K562 (cell line): ENCODE measurements around the gene TYROBP. TPM values are rescaled to one million over a fixed set of nuclear protein-coding genes. Genes with fewer than 3 reads are reported as not detected.

ENCODE experiments used
- ATAC-seq: fragments of 200-7000 bp; cut with Tn5 transposase; 3 replicates; pipeline ENCODE4 v1.9.1; 2020; ENCODE audit warnings: moderate library complexity
- BruUV-seq: library from RNA; stranded (reverse); fragments of 400-500 nt; replicated peaks from 2 replicates; lab custom pipeline; 2021; lab: Mats Ljungman, UMichigan
- CTCF ChIA-PET: fragments of 300-600 bp; formaldehyde crosslinking; extraction: SDS; loops from one replicate; lab custom pipeline; 2021; ENCODE audit warnings: low intra/inter-chr PET ratio; lab: Yijun Ruan, JAX
- POLR2A ChIA-PET: fragments of 300-600, 350-650 bp; sonication (Branson Sonifier 250); formaldehyde crosslinking; extraction: SDS; loops from one replicate; lab custom pipeline; 2021; ENCODE audit warnings: antibody characterized with exemption, inconsistent platforms; lab: Yijun Ruan, JAX
- DNase-seq, 4 experiments: peaks; one replicate each; pipeline versions ENCODE4 v3.0.0 to v3.0.0-alpha.2; 2011 to 2018; ENCODE audit warnings: low spot score in 3 of 4, mixed read lengths in 3 of 4; ENCODE audit errors: extremely low read depth in 1 of 4
- FAIRE-seq: peaks from 2 replicates; lab custom pipeline; 2011; peaks lifted over from hg19 to GRCh38; lab: Jason Lieb, UNC
- H2AFZ ChIP-seq: 2 replicates; pipeline ENCODE4 v1.6.0; 2011; ENCODE audit warnings: low read depth, low read length, control low read depth, inconsistent platforms
- H3K27ac ChIP-seq: fragments of 200-600 bp; 3 replicates; pipeline ENCODE4 v1.8.0; 2011; ENCODE audit warnings: low read depth, mild to moderate bottlenecking, control low read depth, inconsistent platforms, low read length, moderate library complexity, mixed read lengths; ENCODE audit errors: extremely low read depth
- H3K27me3 ChIP-seq, 2 experiments: fragments of 300-600 bp in 1 of 2; 2 replicates in 1 of 2; 3 replicates in 1 of 2; pipeline versions ENCODE4 v1.6.0 to v1.8.0; 2011; ENCODE audit warnings: inconsistent platforms in 2 of 2, low read length in 2 of 2, mild to moderate bottlenecking in 1 of 2, mixed read lengths in 1 of 2, moderate library complexity in 1 of 2; ENCODE audit not compliant: control insufficient read depth in 2 of 2, insufficient read depth in 2 of 2
- H3K36me3 ChIP-seq: fragments of 300-600 bp; 3 replicates; pipeline ENCODE4 v1.8.0; 2011; ENCODE audit warnings: mild to moderate bottlenecking, low read length, inconsistent platforms; ENCODE audit not compliant: control insufficient read depth, insufficient read depth
- H3K4me1 ChIP-seq, 2 experiments: fragments of 200-600 bp in 1 of 2; replicated peaks in 1 of 2; 2 replicates in 1 of 2; 3 replicates in 1 of 2; pipeline versions ENCODE4 v1.5.1 to v1.8.0; 2011; ENCODE audit warnings: inconsistent platforms in 2 of 2, low read length in 2 of 2, mild to moderate bottlenecking in 1 of 2, mixed read lengths in 1 of 2, moderate library complexity in 1 of 2; ENCODE audit not compliant: control insufficient read depth in 2 of 2, insufficient read depth in 2 of 2
- H3K4me2 ChIP-seq: 2 replicates; pipeline ENCODE4 v1.6.1; 2011; ENCODE audit warnings: low read length, control low read depth, inconsistent platforms, mixed read lengths; ENCODE audit not compliant: insufficient read depth
- H3K4me3 ChIP-seq: fragments of 200-600 bp; sonication (generic), shearing (Covaris generic); 2 replicates; pipeline ENCODE4 v1.5.1; 2016; ENCODE audit warnings: control low read depth, inconsistent platforms
- H3K79me2 ChIP-seq: fragments of 200-600 bp; 3 replicates; pipeline ENCODE4 v1.8.0; 2011; ENCODE audit warnings: low read length, inconsistent platforms; ENCODE audit not compliant: control insufficient read depth, insufficient read depth
- H3K9ac ChIP-seq, 2 experiments: 2 replicates each; pipeline versions ENCODE4 v1.6.0 to v1.6.1; 2011; ENCODE audit warnings: low read depth in 2 of 2, low read length in 2 of 2, control low read depth in 1 of 2, inconsistent platforms in 1 of 2, mild to moderate bottlenecking in 1 of 2, mixed read lengths in 1 of 2; ENCODE audit not compliant: insufficient read depth in 1 of 2
- H3K9me1 ChIP-seq: one replicate; pipeline ENCODE4 v1.6.0; 2011; ENCODE audit warnings: inconsistent platforms, mild to moderate bottlenecking, low read length, moderate library complexity; ENCODE audit not compliant: control insufficient read depth, insufficient read depth
- H3K9me3 ChIP-seq: replicated peaks from 2 replicates; pipeline ENCODE4 v1.5.1; 2011; ENCODE audit warnings: low read depth, low read length, inconsistent platforms; ENCODE audit not compliant: control insufficient read depth, insufficient read depth
- H4K20me1 ChIP-seq: replicated peaks from 2 replicates; pipeline ENCODE4 v1.6.1; 2011; ENCODE audit warnings: low read length, inconsistent platforms, mixed read lengths; ENCODE audit not compliant: control insufficient read depth, insufficient read depth
- CBX1 ChIP-seq: sonication (generic); IDR thresholded peaks from 2 replicates; pipeline ENCODE4 v1.6.1; 2016; ENCODE audit warnings: antibody characterized with exemption, low read depth, mild to moderate bottlenecking
- CTBP1 ChIP-seq: fragments of 450-650 bp; IDR thresholded peaks from 2 replicates; pipeline ENCODE4 v1.6.1; 2016; ENCODE audit warnings: borderline replicate concordance
- HNRNPLL ChIP-seq: fragments of 200-400 bp; formaldehyde crosslinking; IDR thresholded peaks from 2 replicates; pipeline ENCODE4 v1.6.1; 2017; ENCODE audit warnings: low read length, low read depth, mild to moderate bottlenecking; ENCODE audit not compliant: poor library complexity, severe bottlenecking
- KLF10 ChIP-seq: fragments of 250-450 bp; sonication (Bioruptor Pico); IDR thresholded peaks from 2 replicates; pipeline ENCODE4 v1.6.1; 2021; ENCODE audit warnings: matching md5 sums
- RNF2 ChIP-seq: sonication (generic); IDR thresholded peaks from 2 replicates; pipeline ENCODE4 v1.6.1; 2016
- TAF7 ChIP-seq: fragments of 450-650 bp; IDR thresholded peaks from 2 replicates; pipeline ENCODE4 v1.6.1; 2016; ENCODE audit warnings: missing genetic modification characterization, missing compliant biosample characterization
- ZFX ChIP-seq: sonication (generic); formaldehyde crosslinking; IDR thresholded peaks from 2 replicates; pipeline ENCODE4 v1.8.0; 2022; ENCODE audit warnings: mild to moderate bottlenecking, missing genetic modification reagents, moderate library complexity
- ZNF133 ChIP-seq: fragments of 250-450 bp; sonication (Bioruptor Pico); IDR thresholded peaks from 2 replicates; pipeline ENCODE4 v1.4.0; 2020; ENCODE audit warnings: mild to moderate bottlenecking
- ZNF165 ChIP-seq: fragments of 250-450 bp; sonication (Bioruptor Pico); IDR thresholded peaks from 2 replicates; pipeline ENCODE4 v1.4.0; 2020; ENCODE audit warnings: borderline replicate concordance
- ZNF507 ChIP-seq: conservative IDR thresholded peaks from 2 replicates; pipeline ENCODE4 v1.6.1; 2017; ENCODE audit warnings: missing genetic modification characterization, missing compliant biosample characterization
- ZNF766 ChIP-seq: fragments of 200-800 bp; sonication (Bioruptor generic); conservative IDR thresholded peaks from 2 replicates; pipeline ENCODE4 v1.6.1; 2016; ENCODE audit warnings: missing genetic modification characterization, missing compliant biosample characterization
- ZNF785 ChIP-seq: fragments of 250-450 bp; sonication (Bioruptor Pico); IDR thresholded peaks from 2 replicates; pipeline ENCODE4 v1.4.0; 2020; ENCODE audit warnings: mild to moderate bottlenecking
- WGBS: fragments of 100-300 bp; shearing (Covaris generic); methylation state at CpG from one replicate; pipeline ENCODE4 v1.1.6; 2016; ENCODE audit warnings: low coverage, mixed read lengths; ENCODE audit not compliant: insufficient coverage; ENCODE audit errors: missing lambda C conversion rate; 5-methylcytosine and 5-hydroxymethylcytosine counted together
- in situ Hi-C: fragments of 300-500 bp; cut with MboI; formaldehyde crosslinking; loops from 4 replicates; pipeline ENCODE4 v1.15.0; 2018; ENCODE audit warnings: inconsistent platforms, mixed read lengths
- intact Hi-C: fragments of 100-400 bp; cut with micrococcal nuclease; formaldehyde crosslinking; loops from 2 replicates; pipeline ENCODE4 v1.14.2; 2022
- polyA plus RNA-seq, 8 experiments: library from polyadenylated mRNA; depleted of rRNA in 4 of 8; stranded (reverse) in 5 of 8; unstranded in 3 of 8; fragments of >200 nt; fragmentation: Nextera tagmentation in 2 of 8; fragmentation: Illumina TruSeq in 1 of 8; extraction: Ambion mirVana in 2 of 8; extraction: Trizol in 1 of 8; gene quantifications; 2 replicates each; pipeline versions ENCODE4 v1.2.1 to v1.2.3, GENCODE V29; 2011 to 2014; ENCODE audit warnings: inconsistent platforms in 1 of 8, missing spikeins in 1 of 8
- total RNA-seq, 7 experiments: library from RNA; depleted of rRNA in 6 of 7; stranded (reverse); fragments of >200 nt in 6 of 7; fragmentation: Illumina TruSeq in 2 of 7; extraction: Trizol in 2 of 7; gene quantifications; 2 replicates each; pipeline versions ENCODE4 v1.2.1 to v1.2.3, GENCODE V29; 2011 to 2021; ENCODE audit warnings: low replicate concordance in 1 of 7
- TF ChIP-seq, protein P1 (sequence below): fragments of 250-450 bp; sonication (Bioruptor Pico); IDR thresholded peaks from 2 replicates; pipeline ENCODE4 v1.4.0; 2020; ENCODE audit warnings: mild to moderate bottlenecking, moderate library complexity
- TF ChIP-seq, protein P2 (sequence below): fragments of 250-450 bp; sonication (Bioruptor Pico); IDR thresholded peaks from 2 replicates; pipeline ENCODE4 v1.8.0; 2022; ENCODE audit warnings: inconsistent platforms, mild to moderate bottlenecking, moderate library complexity, borderline replicate concordance
- TF ChIP-seq, protein P3 (sequence below): sonication (generic); formaldehyde crosslinking; IDR thresholded peaks from 2 replicates; pipeline ENCODE4 v1.4.0; 2020; ENCODE audit warnings: mild to moderate bottlenecking, missing genetic modification reagents
- TF ChIP-seq, protein P4 (sequence below): fragments of 250-450 bp; sonication (Bioruptor Pico); IDR thresholded peaks from 2 replicates; pipeline ENCODE4 v1.8.0; 2021; ENCODE audit warnings: moderate library complexity, mild to moderate bottlenecking, inconsistent platforms

Gene TYROBP
- total and polyA plus RNA-seq, 9 of the 15 experiments (the other 6 are each of a cell fraction or from before 2014, with no cell fraction given), result 0.72 to 8.2 (median 2.4) TPM

DNA sequence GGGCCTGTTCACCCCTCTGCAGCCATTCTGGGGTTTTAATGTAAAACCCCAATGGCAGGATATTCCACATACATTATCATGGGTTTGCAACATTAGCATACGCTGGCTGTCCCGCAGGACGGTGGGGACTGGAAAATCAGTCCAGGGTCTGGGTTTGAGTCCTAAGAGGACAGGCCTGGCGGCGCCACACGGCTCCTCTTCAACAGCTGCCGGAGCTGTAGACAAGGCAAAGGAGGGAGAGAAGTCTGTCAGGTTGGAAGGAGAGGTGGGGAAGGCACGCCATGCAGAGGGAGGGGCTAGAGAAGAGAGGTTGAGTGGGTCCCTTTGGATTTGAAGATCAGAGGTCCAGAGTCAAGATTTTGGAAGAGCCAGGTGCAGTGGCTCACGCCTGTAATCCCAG lies 19.7 kb downstream of the TYROBP start (continued):
- TF ChIP-seq, protein P1, sequence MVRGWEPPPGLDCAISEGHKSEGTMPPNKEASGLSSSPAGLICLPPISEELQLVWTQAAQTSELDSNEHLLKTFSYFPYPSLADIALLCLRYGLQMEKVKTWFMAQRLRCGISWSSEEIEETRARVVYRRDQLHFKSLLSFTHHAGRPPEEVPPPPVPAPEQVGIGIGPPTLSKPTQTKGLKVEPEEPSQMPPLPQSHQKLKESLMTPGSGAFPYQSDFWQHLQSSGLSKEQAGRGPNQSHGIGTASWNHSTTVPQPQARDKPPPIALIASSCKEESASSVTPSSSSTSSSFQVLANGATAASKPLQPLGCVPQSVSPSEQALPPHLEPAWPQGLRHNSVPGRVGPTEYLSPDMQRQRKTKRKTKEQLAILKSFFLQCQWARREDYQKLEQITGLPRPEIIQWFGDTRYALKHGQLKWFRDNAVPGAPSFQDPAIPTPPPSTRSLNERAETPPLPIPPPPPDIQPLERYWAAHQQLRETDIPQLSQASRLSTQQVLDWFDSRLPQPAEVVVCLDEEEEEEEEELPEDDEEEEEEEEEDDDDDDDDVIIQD (CRISPR knock-in tag), result no peak
- no peak for TF ChIP-seq ZNF133 (CRISPR knock-in tag)
- no peak for TF ChIP-seq ZNF766 (CRISPR knock-in tag)
- TF ChIP-seq HNRNPLL, result no peak

DNA sequence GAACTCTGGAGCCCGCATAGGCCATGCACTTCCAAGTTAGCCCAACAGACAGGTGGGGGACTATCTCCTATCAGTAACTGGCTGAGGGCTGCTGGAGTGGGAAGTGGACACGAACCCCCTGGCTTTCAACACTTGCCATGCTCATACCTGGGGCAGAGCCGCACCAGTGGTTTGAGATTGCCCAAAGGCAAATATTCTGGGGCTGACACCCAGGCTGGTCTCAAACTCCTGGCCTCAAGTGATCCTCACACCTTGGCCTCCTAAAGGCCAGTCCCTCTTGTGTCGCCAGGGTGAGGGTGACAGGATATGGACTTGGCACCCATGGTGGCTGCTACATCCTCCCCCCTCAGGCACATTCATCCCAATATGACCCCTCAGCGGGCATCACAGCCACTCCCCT lies 20.9 kb downstream of the TYROBP start:
- Histone ChIP-seq H3K27ac (no peak overlapping the region), H3K27me3 (no peaks in the 10 kb centered on the region), H4K20me1 (no peaks in the 10 kb centered on the region), H3K4me3 (no peak overlapping the region), H3K9ac (no peak overlapping the region), H2AFZ (no peak overlapping the region), H3K9me3 (no peaks in the 10 kb centered on the region), H3K4me1 (peaks cover 0 to 5% of the 10 kb centered on the region in 2 experiments; a peak in 1 of 5 replicates), H3K4me2 (no peak overlapping the region), H3K36me3 (peaks cover 27% of the 10 kb centered on the region; the same call in 2 of the 3 replicates), H3K9me1 (no peaks in the 10 kb centered on the region), H3K79me2 (no peaks in the 10 kb centered on the region)
- no TSS peak for BruUV-seq
- intact Hi-C loops, result no loop called here
- 73% methylated on average over 5 of the region's 5 CpGs for WGBS
- in situ Hi-C loops, result loop anchor here (5.0 kb wide), 1 partner anchor 45 kb away; no protein-coding TSS in a partner anchor
- FAIRE-seq (no peak), DNase-seq (no peak), ATAC-seq (no peak)
- POLR2A ChIA-PET, result no interaction called here
- CTCF ChIA-PET, result no interaction called here
- TF ChIP-seq, protein P2, sequence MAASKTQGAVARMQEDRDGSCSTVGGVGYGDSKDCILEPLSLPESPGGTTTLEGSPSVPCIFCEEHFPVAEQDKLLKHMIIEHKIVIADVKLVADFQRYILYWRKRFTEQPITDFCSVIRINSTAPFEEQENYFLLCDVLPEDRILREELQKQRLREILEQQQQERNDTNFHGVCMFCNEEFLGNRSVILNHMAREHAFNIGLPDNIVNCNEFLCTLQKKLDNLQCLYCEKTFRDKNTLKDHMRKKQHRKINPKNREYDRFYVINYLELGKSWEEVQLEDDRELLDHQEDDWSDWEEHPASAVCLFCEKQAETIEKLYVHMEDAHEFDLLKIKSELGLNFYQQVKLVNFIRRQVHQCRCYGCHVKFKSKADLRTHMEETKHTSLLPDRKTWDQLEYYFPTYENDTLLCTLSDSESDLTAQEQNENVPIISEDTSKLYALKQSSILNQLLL (CRISPR knock-in tag), result no peak
- no peak for TF ChIP-seq CTBP1
- no peak for TF ChIP-seq RNF2
- no peak for TF ChIP-seq KLF10
- TF ChIP-seq TAF7 (tag), result no peak
- TF ChIP-seq ZFX (CRISPR knock-in tag), result no peak
- no peak for TF ChIP-seq ZNF165 (CRISPR knock-in tag)
- TF ChIP-seq, protein P3, sequence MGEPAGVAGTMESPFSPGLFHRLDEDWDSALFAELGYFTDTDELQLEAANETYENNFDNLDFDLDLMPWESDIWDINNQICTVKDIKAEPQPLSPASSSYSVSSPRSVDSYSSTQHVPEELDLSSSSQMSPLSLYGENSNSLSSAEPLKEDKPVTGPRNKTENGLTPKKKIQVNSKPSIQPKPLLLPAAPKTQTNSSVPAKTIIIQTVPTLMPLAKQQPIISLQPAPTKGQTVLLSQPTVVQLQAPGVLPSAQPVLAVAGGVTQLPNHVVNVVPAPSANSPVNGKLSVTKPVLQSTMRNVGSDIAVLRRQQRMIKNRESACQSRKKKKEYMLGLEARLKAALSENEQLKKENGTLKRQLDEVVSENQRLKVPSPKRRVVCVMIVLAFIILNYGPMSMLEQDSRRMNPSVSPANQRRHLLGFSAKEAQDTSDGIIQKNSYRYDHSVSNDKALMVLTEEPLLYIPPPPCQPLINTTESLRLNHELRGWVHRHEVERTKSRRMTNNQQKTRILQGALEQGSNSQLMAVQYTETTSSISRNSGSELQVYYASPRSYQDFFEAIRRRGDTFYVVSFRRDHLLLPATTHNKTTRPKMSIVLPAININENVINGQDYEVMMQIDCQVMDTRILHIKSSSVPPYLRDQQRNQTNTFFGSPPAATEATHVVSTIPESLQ, result no peak
- no peak for TF ChIP-seq CBX1
- TF ChIP-seq ZNF785 (CRISPR knock-in tag), result no peak
- no peak for TF ChIP-seq ZNF507 (tag)
- TF ChIP-seq, protein P4, sequence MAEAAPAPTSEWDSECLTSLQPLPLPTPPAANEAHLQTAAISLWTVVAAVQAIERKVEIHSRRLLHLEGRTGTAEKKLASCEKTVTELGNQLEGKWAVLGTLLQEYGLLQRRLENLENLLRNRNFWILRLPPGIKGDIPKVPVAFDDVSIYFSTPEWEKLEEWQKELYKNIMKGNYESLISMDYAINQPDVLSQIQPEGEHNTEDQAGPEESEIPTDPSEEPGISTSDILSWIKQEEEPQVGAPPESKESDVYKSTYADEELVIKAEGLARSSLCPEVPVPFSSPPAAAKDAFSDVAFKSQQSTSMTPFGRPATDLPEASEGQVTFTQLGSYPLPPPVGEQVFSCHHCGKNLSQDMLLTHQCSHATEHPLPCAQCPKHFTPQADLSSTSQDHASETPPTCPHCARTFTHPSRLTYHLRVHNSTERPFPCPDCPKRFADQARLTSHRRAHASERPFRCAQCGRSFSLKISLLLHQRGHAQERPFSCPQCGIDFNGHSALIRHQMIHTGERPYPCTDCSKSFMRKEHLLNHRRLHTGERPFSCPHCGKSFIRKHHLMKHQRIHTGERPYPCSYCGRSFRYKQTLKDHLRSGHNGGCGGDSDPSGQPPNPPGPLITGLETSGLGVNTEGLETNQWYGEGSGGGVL (CRISPR knock-in tag), result no peak
